IPS-NIHi7 (cell line): ENCODE results near the gene PUM1.
"Not testable (repeated sequence)": the region's sequence is repeated elsewhere in the genome, so short reads cannot be mapped to it uniquely, and the experiment has no call there.

Experiments
- DNase-seq: peaks from one replicate; pipeline ENCODE4 v3.0.0; 2012; ENCODE audit warnings: mixed read lengths; ENCODE audit errors: extremely low spot score

PUM1 gene

GRCh38 chr1:31063631-31064030, 1.9 kb downstream of the PUM1 start:
- DNase-seq = no peak

GRCh38 chr1:31062867-31063380, 2.6 kb downstream of the PUM1 start:
- DNase-seq = no peak

GRCh38 chr1:31062162-31062866, 3.2 kb downstream of the PUM1 start:
- DNase-seq = not testable (repeated sequence)

- no peak for DNase-seq
Observed at GRCh38 chr1:31058012-31058411, 7.5 kb downstream of the PUM1 start.

- DNase-seq = no peak
Observed at GRCh38 chr1:31055953-31056352, 9.6 kb downstream of the PUM1 start.

GRCh38 chr1:31055501-31055900, 10.0 kb downstream of the PUM1 start:
- no peak for DNase-seq

GRCh38 chr1:31054958-31055481, 10.5 kb downstream of the PUM1 start:
- DNase-seq = no peak

GRCh38 chr1:31054349-31054748, 11.2 kb downstream of the PUM1 start:
- DNase-seq = no peak

- not testable (repeated sequence) for DNase-seq
Observed at GRCh38 chr1:31052613-31053012, 12.9 kb downstream of the PUM1 start.

GRCh38 chr1:31051611-31052010, 13.9 kb downstream of the PUM1 start:
- no peak for DNase-seq

- DNase-seq = not testable (repeated sequence)
Observed at GRCh38 chr1:31047507-31047906, 18.0 kb downstream of the PUM1 start.

GRCh38 chr1:31043631-31044030, 21.9 kb downstream of the PUM1 start:
- no peak for DNase-seq

GRCh38 chr1:31042656-31043055, 22.9 kb downstream of the PUM1 start:
- DNase-seq = no peak

- no peak for DNase-seq
Observed at GRCh38 chr1:31041529-31041928, 24.0 kb downstream of the PUM1 start.

GRCh38 chr1:31040038-31040437, 25.5 kb downstream of the PUM1 start:
- no peak for DNase-seq

GRCh38 chr1:31038935-31039334, 26.6 kb downstream of the PUM1 start:
- not testable (repeated sequence) for DNase-seq

- no peak for DNase-seq
Observed at GRCh38 chr1:31038360-31038759, 27.2 kb downstream of the PUM1 start.

- DNase-seq = no peak
Observed at GRCh38 chr1:31036749-31037500, 28.6 kb downstream of the PUM1 start.

- no peak for DNase-seq
Observed at GRCh38 chr1:31033598-31033997, 31.9 kb downstream of the PUM1 start.

GRCh38 chr1:31032266-31032665, 33.3 kb downstream of the PUM1 start:
- DNase-seq = no peak

- DNase-seq = peak; percentile 20
Observed at GRCh38 chr1:31031330-31032143, 34.0 kb downstream of the PUM1 start.

GRCh38 chr1:31029026-31029425, 36.5 kb downstream of the PUM1 start:
- no peak for DNase-seq
